GM12878 (cell line): Measurements from ENCODE around the gene SIM1.

Experiments used
- CEBPB ChIP-seq, 2 experiments: fragments of 150-350 bp in 1 of 2; IDR thresholded peaks; 2 replicates each; pipeline ENCODE4 v1.6.1; 2012 to 2014; ENCODE audit warnings: low read depth in 2 of 2, low read length in 2 of 2, borderline replicate concordance in 1 of 2, inconsistent platforms in 1 of 2
- EP300 ChIP-seq, 2 experiments: fragments of 150-350 bp in 1 of 2; IDR thresholded peaks; 2 replicates each; pipeline ENCODE4 v1.6.1; 2011 to 2012; ENCODE audit warnings: low read depth in 2 of 2, low read length in 2 of 2, borderline replicate concordance in 1 of 2, improper control_type of control experiment in 1 of 2, inconsistent platforms in 1 of 2; ENCODE audit not compliant: control insufficient read depth in 1 of 2
- EZH2 ChIP-seq: IDR thresholded peaks from 2 replicates; pipeline ENCODE4 v1.6.1; 2012; ENCODE audit warnings: low read depth, mild to moderate bottlenecking, control low read depth, inconsistent platforms, low read length, borderline replicate concordance; ENCODE audit not compliant: control insufficient read depth
- MYC ChIP-seq: IDR thresholded peaks from 2 replicates; pipeline ENCODE4 v1.6.1; 2011; ENCODE audit warnings: mild to moderate bottlenecking, low read length, moderate library complexity, inconsistent platforms; ENCODE audit not compliant: insufficient read depth, insufficient replicate concordance, insufficient read length, severe bottlenecking
- NFIC ChIP-seq: IDR thresholded peaks from 2 replicates; pipeline ENCODE4 v1.6.1; 2012; ENCODE audit warnings: low read depth, mild to moderate bottlenecking, inconsistent platforms, low read length, moderate library complexity
- SPI1 ChIP-seq: IDR thresholded peaks from 2 replicates; pipeline ENCODE4 v1.6.1; 2011; ENCODE audit warnings: low read depth, mild to moderate bottlenecking, low read length, moderate library complexity, borderline replicate concordance; ENCODE audit not compliant: insufficient read depth
- WRNIP1 ChIP-seq: IDR thresholded peaks from 2 replicates; pipeline ENCODE4 v1.6.1; 2011; ENCODE audit warnings: low read depth, low read length, improper control_type of control experiment, borderline replicate concordance
- TF ChIP-seq, protein P1 (sequence below), 3 experiments: IDR thresholded peaks in 2 of 3; conservative IDR thresholded peaks in 1 of 3; 2 replicates each; pipeline ENCODE4 v1.5.1; 2011; ENCODE audit warnings: low read depth in 3 of 3, low read length in 3 of 3, mild to moderate bottlenecking in 3 of 3, control low read depth in 2 of 3, moderate library complexity in 2 of 3, inconsistent platforms in 1 of 3, mixed read lengths in 1 of 3; ENCODE audit not compliant: control insufficient read depth in 2 of 3, insufficient read depth in 1 of 3; ENCODE audit errors: extremely low read depth in 1 of 3
- TF ChIP-seq, protein P2 (sequence below): fragments of 450-650 bp; IDR thresholded peaks from 2 replicates; pipeline ENCODE4 v1.6.1; 2014; ENCODE audit warnings: mild to moderate bottlenecking
- TF ChIP-seq, protein P3 (sequence below): IDR thresholded peaks from 2 replicates; pipeline ENCODE4 v1.6.1; 2011; ENCODE audit warnings: low read depth, low read length, improper control_type of control experiment, borderline replicate concordance

DNA sequence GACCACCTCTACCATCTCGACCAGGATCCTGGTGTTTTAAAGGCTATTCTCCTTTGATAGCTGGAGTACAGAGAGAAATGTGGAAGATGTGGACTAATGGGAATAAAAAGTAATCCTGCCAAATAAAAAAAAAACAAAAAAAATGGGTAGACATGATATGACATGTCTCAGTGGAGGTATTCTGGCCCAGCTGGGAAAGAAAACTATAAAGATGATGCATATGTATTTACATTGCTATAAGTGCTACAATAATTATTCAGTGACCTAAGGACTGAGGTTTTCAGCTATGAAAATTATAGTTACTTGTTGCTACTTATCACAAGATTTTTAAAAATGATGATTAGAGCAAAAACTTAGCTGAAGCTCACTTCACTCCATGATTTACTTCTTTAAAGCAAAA, 101.1 kb downstream of the SIM1 start:
- no peak for TF ChIP-seq NFIC
- TF ChIP-seq, protein P1, sequence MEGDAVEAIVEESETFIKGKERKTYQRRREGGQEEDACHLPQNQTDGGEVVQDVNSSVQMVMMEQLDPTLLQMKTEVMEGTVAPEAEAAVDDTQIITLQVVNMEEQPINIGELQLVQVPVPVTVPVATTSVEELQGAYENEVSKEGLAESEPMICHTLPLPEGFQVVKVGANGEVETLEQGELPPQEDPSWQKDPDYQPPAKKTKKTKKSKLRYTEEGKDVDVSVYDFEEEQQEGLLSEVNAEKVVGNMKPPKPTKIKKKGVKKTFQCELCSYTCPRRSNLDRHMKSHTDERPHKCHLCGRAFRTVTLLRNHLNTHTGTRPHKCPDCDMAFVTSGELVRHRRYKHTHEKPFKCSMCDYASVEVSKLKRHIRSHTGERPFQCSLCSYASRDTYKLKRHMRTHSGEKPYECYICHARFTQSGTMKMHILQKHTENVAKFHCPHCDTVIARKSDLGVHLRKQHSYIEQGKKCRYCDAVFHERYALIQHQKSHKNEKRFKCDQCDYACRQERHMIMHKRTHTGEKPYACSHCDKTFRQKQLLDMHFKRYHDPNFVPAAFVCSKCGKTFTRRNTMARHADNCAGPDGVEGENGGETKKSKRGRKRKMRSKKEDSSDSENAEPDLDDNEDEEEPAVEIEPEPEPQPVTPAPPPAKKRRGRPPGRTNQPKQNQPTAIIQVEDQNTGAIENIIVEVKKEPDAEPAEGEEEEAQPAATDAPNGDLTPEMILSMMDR (IDR thresholded peaks at IDR 0.05 in 2 of 3, conservative IDR thresholded peaks at IDR 0.05 in 1 of 3; ENCODE audit: control insufficient read depth in 2 of 3, extremely low read depth in 1 of 3, insufficient read depth in 1 of 3, low read depth in 3 of 3, low read length in 3 of 3), result no peak
- no peak for TF ChIP-seq EP300 (IDR thresholded peaks at IDR 0.05; ENCODE audit: borderline replicate concordance in 1 of 2, control insufficient read depth in 1 of 2, low read depth in 2 of 2, low read length in 2 of 2)
- TF ChIP-seq WRNIP1, result no peak
- TF ChIP-seq EZH2, result no peak
- TF ChIP-seq, protein P2, sequence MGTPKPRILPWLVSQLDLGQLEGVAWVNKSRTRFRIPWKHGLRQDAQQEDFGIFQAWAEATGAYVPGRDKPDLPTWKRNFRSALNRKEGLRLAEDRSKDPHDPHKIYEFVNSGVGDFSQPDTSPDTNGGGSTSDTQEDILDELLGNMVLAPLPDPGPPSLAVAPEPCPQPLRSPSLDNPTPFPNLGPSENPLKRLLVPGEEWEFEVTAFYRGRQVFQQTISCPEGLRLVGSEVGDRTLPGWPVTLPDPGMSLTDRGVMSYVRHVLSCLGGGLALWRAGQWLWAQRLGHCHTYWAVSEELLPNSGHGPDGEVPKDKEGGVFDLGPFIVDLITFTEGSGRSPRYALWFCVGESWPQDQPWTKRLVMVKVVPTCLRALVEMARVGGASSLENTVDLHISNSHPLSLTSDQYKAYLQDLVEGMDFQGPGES, result no peak
- no peak for TF ChIP-seq SPI1
- TF ChIP-seq, protein P3, sequence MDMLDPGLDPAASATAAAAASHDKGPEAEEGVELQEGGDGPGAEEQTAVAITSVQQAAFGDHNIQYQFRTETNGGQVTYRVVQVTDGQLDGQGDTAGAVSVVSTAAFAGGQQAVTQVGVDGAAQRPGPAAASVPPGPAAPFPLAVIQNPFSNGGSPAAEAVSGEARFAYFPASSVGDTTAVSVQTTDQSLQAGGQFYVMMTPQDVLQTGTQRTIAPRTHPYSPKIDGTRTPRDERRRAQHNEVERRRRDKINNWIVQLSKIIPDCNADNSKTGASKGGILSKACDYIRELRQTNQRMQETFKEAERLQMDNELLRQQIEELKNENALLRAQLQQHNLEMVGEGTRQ, result no peak
- TF ChIP-seq MYC, result no peak
- TF ChIP-seq CEBPB (IDR thresholded peaks at IDR 0.05; ENCODE audit: borderline replicate concordance in 1 of 2, low read depth in 2 of 2, low read length in 2 of 2), result no peak
